ENCODE data around the gene RAD51B. TPM values are rescaled to one million over a fixed set of nuclear protein-coding genes. Genes with fewer than 3 reads are reported as not detected.

RAD51B gene
- total RNA-seq, 1 experiment from 2014 or later = 10.8 TPM

GRCh38 chr14:68692916-68693771 is 873.6 kb downstream of the RAD51B start:
- intact Hi-C loops (cut with micrococcal nuclease) = no loop called here
- Histone ChIP-seq H3K79me2 (ENCODE audit: low read length) (no peaks in the 10 kb centered on the region), H2AFZ (ENCODE audit: low read length) (no peak overlapping the region), H3K4me3 (ENCODE audit: low read length) (no peak overlapping the region), H3K9ac (ENCODE audit: low read length) (no peak overlapping the region), H3K27ac (ENCODE audit: low read length) (no peak overlapping the region), H3K36me3 (ENCODE audit: low read depth, low read length) (no peaks in the 10 kb centered on the region), H3K9me2 (replicated peaks; ENCODE audit: low read length) (no peaks in the 10 kb centered on the region), H3F3A (ENCODE audit: low read length, unreplicated experiment) (peaks cover 9% of the 10 kb centered on the region), H3K4me2 (ENCODE audit: low read length) (no peak overlapping the region), H3K9me3 (ENCODE audit: low read length) (no peaks in the 10 kb centered on the region), H4K20me1 (ENCODE audit: low read length) (no peaks in the 10 kb centered on the region), H3K4me1 (ENCODE audit: insufficient read depth, low read length) (peaks cover 39% of the 10 kb centered on the region), H3K27me3 (ENCODE audit: low read length) (no peaks in the 10 kb centered on the region)
- ATAC-seq (no peak), DNase-seq (no peak)
- POLR2A ChIA-PET (ENCODE audit: unreplicated experiment) = interaction anchor here (0.7 kb wide), 1 partner anchor 92 kb away, joined by 3 read pairs; no protein-coding TSS in a partner anchor
- BruUV-seq (replicated peaks) = no TSS peak
- CTCF ChIA-PET = no interaction called here
- no peak for TF ChIP-seq EZH2 (IDR thresholded peaks at IDR 0.05; ENCODE audit: low read length, unreplicated experiment)
- no peak for TF ChIP-seq EZH2phosphoT487 (IDR thresholded peaks at IDR 0.05; ENCODE audit: borderline replicate concordance, low read length)
- TF ChIP-seq, protein P1, sequence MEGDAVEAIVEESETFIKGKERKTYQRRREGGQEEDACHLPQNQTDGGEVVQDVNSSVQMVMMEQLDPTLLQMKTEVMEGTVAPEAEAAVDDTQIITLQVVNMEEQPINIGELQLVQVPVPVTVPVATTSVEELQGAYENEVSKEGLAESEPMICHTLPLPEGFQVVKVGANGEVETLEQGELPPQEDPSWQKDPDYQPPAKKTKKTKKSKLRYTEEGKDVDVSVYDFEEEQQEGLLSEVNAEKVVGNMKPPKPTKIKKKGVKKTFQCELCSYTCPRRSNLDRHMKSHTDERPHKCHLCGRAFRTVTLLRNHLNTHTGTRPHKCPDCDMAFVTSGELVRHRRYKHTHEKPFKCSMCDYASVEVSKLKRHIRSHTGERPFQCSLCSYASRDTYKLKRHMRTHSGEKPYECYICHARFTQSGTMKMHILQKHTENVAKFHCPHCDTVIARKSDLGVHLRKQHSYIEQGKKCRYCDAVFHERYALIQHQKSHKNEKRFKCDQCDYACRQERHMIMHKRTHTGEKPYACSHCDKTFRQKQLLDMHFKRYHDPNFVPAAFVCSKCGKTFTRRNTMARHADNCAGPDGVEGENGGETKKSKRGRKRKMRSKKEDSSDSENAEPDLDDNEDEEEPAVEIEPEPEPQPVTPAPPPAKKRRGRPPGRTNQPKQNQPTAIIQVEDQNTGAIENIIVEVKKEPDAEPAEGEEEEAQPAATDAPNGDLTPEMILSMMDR (conservative IDR thresholded peaks at IDR 0.05; ENCODE audit: low read depth, low read length) = no peak

GRCh38 chr14:68693926-68694325 is 874.3 kb downstream of the RAD51B start:
- ChIA-PET CTCF (no interaction called here), POLR2A (ENCODE audit: unreplicated experiment) (interaction anchor here (0.6 to 0.7 kb wide), 2 partner anchors 91 to 94 kb away, joined by 3 read pairs; no protein-coding TSS in a partner anchor)
- no peak for ATAC-seq
- H3K27ac ChIP-seq (ENCODE audit: low read length) = peak overlapping the region; percentile 90
- peaks cover 32% of the 10 kb centered on the region for H3K4me1 ChIP-seq (ENCODE audit: insufficient read depth, low read length)
- DNase-seq = no peak
- no peaks in the 10 kb centered on the region for H3K9me3 ChIP-seq (ENCODE audit: low read length)
- H3K9ac ChIP-seq (ENCODE audit: low read length) = no peak overlapping the region
- H4K20me1 ChIP-seq (ENCODE audit: low read length) = no peaks in the 10 kb centered on the region
- no peak overlapping the region for H3K4me3 ChIP-seq (ENCODE audit: low read length)
- no TSS peak for BruUV-seq (replicated peaks)
- H3F3A ChIP-seq (ENCODE audit: low read length, unreplicated experiment) = peaks cover 6% of the 10 kb centered on the region
- no peaks in the 10 kb centered on the region for H3K36me3 ChIP-seq (ENCODE audit: low read depth, low read length)
- H3K9me2 ChIP-seq (replicated peaks; ENCODE audit: low read length) = no peaks in the 10 kb centered on the region
- intact Hi-C loops (cut with micrococcal nuclease) = loop anchor here (2.0 kb wide), 3 partner anchors 95 to 313 kb away; no protein-coding TSS in a partner anchor
- TF ChIP-seq, protein P1 (conservative IDR thresholded peaks at IDR 0.05; ENCODE audit: low read depth, low read length) = no peak
- TF ChIP-seq EZH2phosphoT487 (IDR thresholded peaks at IDR 0.05; ENCODE audit: borderline replicate concordance, low read length) = no peak
- no peak for TF ChIP-seq EZH2 (IDR thresholded peaks at IDR 0.05; ENCODE audit: low read length, unreplicated experiment)
- H3K4me2 ChIP-seq (ENCODE audit: low read length) = no peak overlapping the region
- H3K27me3 ChIP-seq (ENCODE audit: low read length) = no peaks in the 10 kb centered on the region
- no peak overlapping the region for H2AFZ ChIP-seq (ENCODE audit: low read length)
- H3K79me2 ChIP-seq (ENCODE audit: low read length) = no peaks in the 10 kb centered on the region

Data from PC-3 (cell line).